Natural killer cell (primary cell): ENCODE results near the gene KCNK16. TPM values are rescaled to one million over a fixed set of nuclear protein-coding genes. Genes with fewer than 3 reads are reported as not detected.

ENCODE experiments used
- ATAC-seq, 3 donors: fragments of 150-1000 bp in 2 of 3; fragments of 200-7000 bp in 1 of 3; cut with Tn5 transposase; 1 replicate in 1 of 3; 2 replicates in 2 of 3; pipeline ENCODE4 v1.10.0; 2021; ENCODE audit warnings: mild to moderate bottlenecking in 2 of 3, moderate library complexity in 2 of 3
- DNase-seq, 2 donors: peaks; one replicate each; pipeline versions ENCODE4 v3.0.0 to v3.0.0-alpha.2; 2013 to 2021; ENCODE audit warnings: mixed read lengths in 1 of 2
- H3K27ac ChIP-seq: one replicate; pipeline ENCODE4 v1.5.1; 2013; ENCODE audit warnings: mild to moderate bottlenecking, low read length
- H3K27me3 ChIP-seq: one replicate; pipeline ENCODE4 v1.6.1; 2013; ENCODE audit warnings: low read length; ENCODE audit not compliant: control insufficient read depth, insufficient read depth
- H3K36me3 ChIP-seq: one replicate; pipeline ENCODE4 v1.6.1; 2013; ENCODE audit warnings: low read length; ENCODE audit not compliant: control insufficient read depth, insufficient read depth
- H3K4me1 ChIP-seq: one replicate; pipeline ENCODE4 v1.6.1; 2013; ENCODE audit warnings: low read length; ENCODE audit not compliant: control insufficient read depth, insufficient read depth
- H3K4me3 ChIP-seq: one replicate; pipeline ENCODE4 v1.5.1; 2013; ENCODE audit warnings: low read length
- H3K9me3 ChIP-seq: one replicate; pipeline ENCODE4 v1.6.1; 2013; ENCODE audit warnings: low read length; ENCODE audit not compliant: control insufficient read depth, insufficient read depth
- H3K27ac Mint-ChIP-seq, 2 donors: one replicate each; pipeline ENCODE4 v1.8.0; 2022; ENCODE audit warnings: mild to moderate bottlenecking in 2 of 2, mixed read lengths in 2 of 2, moderate library complexity in 1 of 2
- H3K27me3 Mint-ChIP-seq, 2 donors: one replicate each; pipeline ENCODE4 v1.8.0; 2022; ENCODE audit warnings: low read depth in 2 of 2, mixed read lengths in 2 of 2
- H3K36me3 Mint-ChIP-seq: one replicate; pipeline ENCODE4 v1.8.0; 2022; ENCODE audit warnings: mixed read lengths
- H3K4me1 Mint-ChIP-seq, 2 donors: one replicate each; pipeline ENCODE4 v1.8.0; 2022; ENCODE audit warnings: mixed read lengths in 2 of 2
- H3K4me3 Mint-ChIP-seq: one replicate; pipeline ENCODE4 v1.8.0; 2022; ENCODE audit warnings: mild to moderate bottlenecking, moderate library complexity, mixed read lengths
- H3K9me3 Mint-ChIP-seq, 2 donors: one replicate each; pipeline ENCODE4 v1.8.0; 2022; ENCODE audit warnings: mixed read lengths in 2 of 2
- CTCF ChIP-seq: fragments of 200-600 bp; IDR thresholded peaks from one replicate; pipeline ENCODE4 v1.8.0; 2022; ENCODE audit warnings: antibody characterized with exemption
- WGBS: methylation state at CpG from one replicate; pipeline ENCODE4 v1.1.7; 2013; ENCODE audit warnings: missing lambda C conversion rate; ENCODE audit not compliant: insufficient coverage; 5-methylcytosine and 5-hydroxymethylcytosine counted together
- intact Hi-C: fragments of 100-400 bp; cut with micrococcal nuclease; formaldehyde crosslinking; loops from one replicate; pipeline ENCODE4 v1.14.2; 2022
- total RNA-seq, 4 donors: library from RNA; stranded (reverse); fragments of 120-200 nt in 1 of 4; gene quantifications; one replicate each; pipeline versions ENCODE4 v1.2.3 to v1.2.4, GENCODE V29; 2013 to 2022

KCNK16 gene
- total RNA-seq, 3 donors from 2014 or later (not counting 1 experiment from before 2014, with no cell fraction given), result not detected

GRCh38 chr6:39344821-39345280 is 22.3 kb upstream of the KCNK16 start:
- Mint-ChIP-seq H3K36me3 (no peaks in the 10 kb centered on the region), H3K27ac (peak overlapping the region in 1 of 2 donors; percentile 42), H3K4me1 (peaks cover under 1 to 14% of the 10 kb centered on the region in 2 donors), H3K27me3 (no peaks in the 10 kb centered on the region), H3K9me3 (no peaks in the 10 kb centered on the region), H3K4me3 (no peak overlapping the region)
- intact Hi-C loops, result loop anchor here (5.0 kb wide), 1 partner anchor 1502 kb away; no protein-coding TSS in a partner anchor
- WGBS, result 88% methylated on average over 5 of the region's 7 CpGs
- Histone ChIP-seq H3K9me3 (no peaks in the 10 kb centered on the region), H3K4me3 (no peak overlapping the region), H3K27me3 (no peaks in the 10 kb centered on the region), H3K4me1 (peaks cover 23% of the 10 kb centered on the region), H3K36me3 (no peaks in the 10 kb centered on the region), H3K27ac (no peak overlapping the region)
- no peak for TF ChIP-seq CTCF
- DNase-seq (no peak), ATAC-seq (no peak)

GRCh38 chr6:39343396-39343870 is 20.9 kb upstream of the KCNK16 start:
- no peaks in the 10 kb centered on the region for H3K9me3 ChIP-seq
- H3K4me3 ChIP-seq, result no peak overlapping the region
- Mint-ChIP-seq H3K9me3 (no peaks in the 10 kb centered on the region), H3K4me1 (peaks cover 14 to 27% of the 10 kb centered on the region in 2 donors), H3K4me3 (peak overlapping the region; percentile 37), H3K27ac (no peak overlapping the region), H3K36me3 (no peaks in the 10 kb centered on the region), H3K27me3 (no peaks in the 10 kb centered on the region)
- intact Hi-C loops, result no loop called here
- no peaks in the 10 kb centered on the region for H3K27me3 ChIP-seq
- ATAC-seq (peak in 1 of 3 donors; percentile 13), DNase-seq (no peak)
- H3K36me3 ChIP-seq, result no peaks in the 10 kb centered on the region
- peaks cover 35% of the 10 kb centered on the region for H3K4me1 ChIP-seq
- H3K27ac ChIP-seq, result peak overlapping the region; percentile 67
- WGBS, result 85% methylated on average over 9 of the region's 9 CpGs
- TF ChIP-seq CTCF, result no peak

GRCh38 chr6:39342692-39343395 is 20.3 kb upstream of the KCNK16 start:
- no peaks in the 10 kb centered on the region for H3K27me3 ChIP-seq
- Mint-ChIP-seq H3K27me3 (no peaks in the 10 kb centered on the region), H3K27ac (no peak overlapping the region), H3K4me1 (peaks cover 20 to 32% of the 10 kb centered on the region in 2 donors), H3K9me3 (no peaks in the 10 kb centered on the region), H3K4me3 (peak overlapping the region; percentile 37), H3K36me3 (no peaks in the 10 kb centered on the region)
- intact Hi-C loops, result no loop called here
- H3K9me3 ChIP-seq, result no peaks in the 10 kb centered on the region
- H3K27ac ChIP-seq, result peak overlapping the region; percentile 67
- ATAC-seq (peak; percentile 51 to 70 (median 63)), DNase-seq (no peak)
- no peak for TF ChIP-seq CTCF
- H3K4me3 ChIP-seq, result no peak overlapping the region
- H3K4me1 ChIP-seq, result peaks cover 41% of the 10 kb centered on the region
- no peaks in the 10 kb centered on the region for H3K36me3 ChIP-seq
- 30% methylated on average over 13 of the region's 14 CpGs for WGBS
